ENCODE measurements around the gene MARCOL. TPM values are rescaled to one million over a fixed set of nuclear protein-coding genes. Genes with fewer than 3 reads are reported as not detected.

The MARCOL gene, protein sequence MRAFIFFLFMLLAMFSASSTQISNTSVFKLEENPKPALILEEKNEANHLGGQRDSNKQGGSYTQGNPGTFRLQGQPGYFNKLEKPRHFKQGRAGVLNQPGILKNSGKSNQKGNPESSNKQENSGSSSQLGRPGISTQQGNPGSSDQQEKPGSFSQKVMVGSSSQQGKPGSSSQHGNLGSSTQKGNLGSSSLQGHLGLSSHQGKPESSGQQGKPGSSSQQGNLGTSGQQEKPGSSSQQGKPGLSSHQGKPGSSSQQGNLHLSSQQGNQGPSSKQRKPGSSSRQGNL
- total RNA-seq, result not detected in 2 replicates

DNA sequence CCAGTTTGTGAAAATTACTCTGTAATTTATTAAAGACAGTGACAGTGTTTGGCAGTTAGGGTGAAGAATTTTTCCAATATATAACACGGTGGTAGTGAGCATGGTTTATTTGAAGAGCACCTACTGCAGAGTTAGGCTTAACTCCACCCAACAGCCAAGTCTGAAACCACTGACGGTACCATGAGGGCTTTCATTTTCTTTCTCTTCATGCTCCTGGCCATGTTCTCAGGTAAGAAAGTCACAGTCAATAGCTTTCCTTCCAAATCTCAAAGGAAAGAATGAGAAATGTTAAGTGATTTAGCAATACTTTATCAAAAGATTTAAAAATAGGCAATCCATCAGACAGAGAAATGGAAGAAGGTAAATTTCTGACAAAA, at the start of gene MARCOL:
Gene MARCOL (plus strand): TSS at position 108 of the 377 bp plus-strand sequence. CDS start 73 bp downstream, at position 181.

DNA sequence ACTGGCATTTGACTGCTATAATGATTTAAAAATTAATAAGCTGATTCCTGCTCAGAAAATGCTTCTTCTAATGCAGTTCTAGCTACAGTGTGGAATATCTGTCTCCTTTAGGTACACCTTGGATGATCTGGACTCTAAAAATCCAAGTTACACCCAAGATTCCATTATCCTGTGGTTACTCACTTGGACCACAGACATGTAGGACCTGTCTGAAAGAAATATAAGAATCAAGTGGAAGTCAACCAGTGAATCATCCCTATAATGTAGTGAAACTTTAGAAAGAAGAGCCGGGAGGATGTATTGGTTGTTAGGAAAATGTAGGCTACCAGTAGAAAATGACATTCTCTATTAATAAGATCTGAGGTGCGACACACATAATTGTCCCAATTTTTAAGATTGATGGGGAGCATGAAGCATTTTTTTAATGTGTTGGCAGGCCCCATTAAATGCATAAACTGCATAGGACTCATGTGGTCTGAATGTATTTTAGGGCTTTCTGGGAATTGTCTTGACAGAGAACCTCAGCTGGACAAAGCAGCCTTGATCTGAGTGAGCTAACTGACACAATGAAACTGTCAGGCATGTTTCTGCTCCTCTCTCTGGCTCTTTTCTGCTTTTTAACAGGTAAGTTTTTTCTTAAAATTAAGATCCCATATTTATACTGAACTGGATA, 35.7 kb upstream of the MARCOL start, which contains the start of gene SPINK6:
Gene SPINK6 (plus strand): TSS at position 512 of the 673 bp plus-strand sequence. CDS start 55 bp downstream, at position 567.

DNA sequence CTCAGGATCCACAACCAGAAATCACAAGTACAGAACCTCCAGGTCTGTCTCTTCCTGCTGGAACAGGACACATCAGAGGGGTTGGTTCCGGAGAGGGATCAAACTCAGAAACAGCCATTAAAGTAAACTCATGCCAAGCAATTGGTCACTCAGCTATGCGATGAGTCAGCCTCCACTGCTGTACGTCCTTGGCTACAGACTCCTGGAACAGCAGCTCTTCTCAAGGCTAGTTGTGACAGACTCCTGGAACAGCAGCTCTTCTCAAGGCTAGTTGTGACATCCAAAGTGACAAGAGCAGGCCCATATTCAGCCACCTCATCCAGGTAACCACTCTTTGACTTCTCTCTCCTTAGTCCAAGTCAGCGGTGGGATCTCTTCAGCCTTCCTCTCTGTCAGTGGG, 30.2 kb downstream of the MARCOL start, which contains the start of gene SPINK13:
Gene SPINK13 (plus strand): TSS at position 229 of the 400 bp plus-strand sequence. CDS start 1,279 bp downstream, outside the sequence.

Other genes with a start within 250 kb of the MARCOL start
- 0.06 and 0.16 TPM in 2 replicates for gene SPINK5, start 174.5 kb upstream of the MARCOL start, total RNA-seq
- gene SPINK14, start 70.0 kb upstream of the MARCOL start, total RNA-seq, result not detected in 2 replicates
- gene SPINK6, start 35.5 kb upstream of the MARCOL start, total RNA-seq, result not detected in 2 replicates
- gene SPINK13, start 30.3 kb downstream of the MARCOL start, total RNA-seq, result not detected in 2 replicates
- not detected in 2 replicates for gene SPINK7, start 73.9 kb downstream of the MARCOL start, total RNA-seq
- not detected in 2 replicates for gene SPINK9, start 97.0 kb downstream of the MARCOL start, total RNA-seq
- 31.1 and 76.5 TPM in 2 replicates for gene FBXO38, start 145.4 kb downstream of the MARCOL start, total RNA-seq

Measured in bladder microvascular endothelial cell (primary cell).